ENCODE measurements around the gene OR2Y1.
"Not testable (repeated sequence)": the region's sequence is repeated elsewhere in the genome, so short reads cannot be mapped to it uniquely, and the experiment has no call there.

DNA sequence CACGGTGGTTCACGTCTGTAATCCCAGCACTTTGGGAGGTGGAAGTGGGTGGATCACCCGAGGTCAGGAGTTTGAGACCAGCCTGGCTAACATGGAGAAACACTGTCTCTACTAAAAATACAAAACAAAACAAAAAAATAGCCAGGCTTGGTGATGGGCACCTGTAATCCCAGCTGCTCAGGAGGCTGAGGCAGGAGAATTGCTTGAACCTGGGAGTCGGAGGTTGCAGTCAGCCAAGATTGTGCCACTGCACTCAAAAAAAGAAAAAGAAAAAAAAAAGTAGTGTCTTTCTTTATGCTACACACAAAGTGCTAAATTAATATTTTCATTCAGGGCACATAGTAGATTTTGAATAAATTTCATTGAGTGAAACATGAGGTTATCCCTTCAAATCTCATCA is 1.1 kb upstream of the OR2Y1 start:
- TF ChIP-seq, protein P1, sequence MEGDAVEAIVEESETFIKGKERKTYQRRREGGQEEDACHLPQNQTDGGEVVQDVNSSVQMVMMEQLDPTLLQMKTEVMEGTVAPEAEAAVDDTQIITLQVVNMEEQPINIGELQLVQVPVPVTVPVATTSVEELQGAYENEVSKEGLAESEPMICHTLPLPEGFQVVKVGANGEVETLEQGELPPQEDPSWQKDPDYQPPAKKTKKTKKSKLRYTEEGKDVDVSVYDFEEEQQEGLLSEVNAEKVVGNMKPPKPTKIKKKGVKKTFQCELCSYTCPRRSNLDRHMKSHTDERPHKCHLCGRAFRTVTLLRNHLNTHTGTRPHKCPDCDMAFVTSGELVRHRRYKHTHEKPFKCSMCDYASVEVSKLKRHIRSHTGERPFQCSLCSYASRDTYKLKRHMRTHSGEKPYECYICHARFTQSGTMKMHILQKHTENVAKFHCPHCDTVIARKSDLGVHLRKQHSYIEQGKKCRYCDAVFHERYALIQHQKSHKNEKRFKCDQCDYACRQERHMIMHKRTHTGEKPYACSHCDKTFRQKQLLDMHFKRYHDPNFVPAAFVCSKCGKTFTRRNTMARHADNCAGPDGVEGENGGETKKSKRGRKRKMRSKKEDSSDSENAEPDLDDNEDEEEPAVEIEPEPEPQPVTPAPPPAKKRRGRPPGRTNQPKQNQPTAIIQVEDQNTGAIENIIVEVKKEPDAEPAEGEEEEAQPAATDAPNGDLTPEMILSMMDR (IDR thresholded peaks at IDR 0.05), result not testable (repeated sequence)
- not testable (repeated sequence) for TF ChIP-seq POLR2A (IDR thresholded peaks at IDR 0.05)
